SK-N-SH (cell line): Measurements from ENCODE around the gene NCAM1. TPM values are rescaled to one million over a fixed set of nuclear protein-coding genes. Genes with fewer than 3 reads are reported as not detected.

Experiments used
- CTCF ChIA-PET: fragments of 300-600, 350-600 bp; formaldehyde crosslinking; extraction: SDS; loops from one replicate; lab custom pipeline; 2021; lab: Yijun Ruan, JAX
- POLR2A ChIA-PET: fragments of 350-600 bp; sonication (Branson Sonifier 250); formaldehyde crosslinking; extraction: SDS; loops from one replicate; lab custom pipeline; 2020; ENCODE audit warnings: antibody characterized with exemption, inconsistent platforms; lab: Yijun Ruan, JAX
- DNase-seq: peaks from one replicate; pipeline ENCODE4 v3.0.0; 2012
- H2AFZ ChIP-seq: fragments of 200-600 bp; sonication (generic); 2 replicates; pipeline ENCODE4 v1.8.1; 2016; ENCODE audit warnings: antibody characterized with exemption, mild to moderate bottlenecking, low read depth
- H3F3A ChIP-seq: fragments of 200-600 bp; sonication (generic); replicated peaks from 2 replicates; pipeline ENCODE3; 2016; ENCODE audit warnings: antibody characterized with exemption, mild to moderate bottlenecking; ENCODE audit not compliant: insufficient read depth
- H3K27ac ChIP-seq, 2 experiments: fragments of 200-500 bp in 1 of 2; fragments of 200-600 bp in 1 of 2; sonication (Bioruptor generic) in 1 of 2; sonication (generic), shearing (Covaris generic) in 1 of 2; 2 replicates each; pipeline versions ENCODE4 v1.5.1 to v1.6.1; 2014 to 2016; ENCODE audit warnings: low read depth in 2 of 2, inconsistent platforms in 1 of 2, low read length in 1 of 2, mild to moderate bottlenecking in 1 of 2, mixed read lengths in 1 of 2
- H3K27me3 ChIP-seq: fragments of 200-600 bp; sonication (generic), shearing (Covaris generic); 2 replicates; pipeline ENCODE4 v1.6.1; 2016; ENCODE audit warnings: mixed run types; ENCODE audit not compliant: insufficient read depth
- H3K36me3 ChIP-seq, 2 experiments: fragments of 200-500 bp in 1 of 2; fragments of 200-600 bp in 1 of 2; sonication (Bioruptor generic) in 1 of 2; sonication (generic) in 1 of 2; replicated peaks in 1 of 2; 2 replicates each; pipeline versions ENCODE3 to v1.5.1; 2014 to 2016; ENCODE audit warnings: low read length in 1 of 2, mild to moderate bottlenecking in 1 of 2; ENCODE audit not compliant: insufficient read depth in 2 of 2, control insufficient read depth in 1 of 2
- H3K4me1 ChIP-seq, 2 experiments: fragments of 200-500 bp in 1 of 2; fragments of 200-600 bp in 1 of 2; sonication (Bioruptor generic) in 1 of 2; sonication (generic), shearing (Covaris generic) in 1 of 2; 2 replicates each; pipeline versions ENCODE4 v1.5.1 to v1.6.1; 2014 to 2016; ENCODE audit warnings: low read depth in 1 of 2, low read length in 1 of 2, mixed run types in 1 of 2; ENCODE audit not compliant: insufficient read depth in 2 of 2, control insufficient read depth in 1 of 2
- H3K4me2 ChIP-seq: fragments of 200-600 bp; sonication (generic), shearing (Covaris generic); 2 replicates; pipeline ENCODE4 v1.6.1; 2017; ENCODE audit warnings: mixed run types
- H3K4me3 ChIP-seq, 2 experiments: fragments of 200-500 bp in 1 of 2; fragments of 200-600 bp in 1 of 2; sonication (Bioruptor generic) in 1 of 2; sonication (generic), shearing (Covaris generic) in 1 of 2; 2 replicates each; pipeline versions ENCODE4 v1.5.1 to v1.8.1; 2014 to 2016; ENCODE audit warnings: low read depth in 2 of 2, inconsistent platforms in 1 of 2, low read length in 1 of 2, mild to moderate bottlenecking in 1 of 2, mixed read lengths in 1 of 2, moderate library complexity in 1 of 2
- H3K79me2 ChIP-seq: fragments of 200-600 bp; sonication (generic); 2 replicates; pipeline ENCODE4 v1.8.1; 2017; ENCODE audit warnings: mild to moderate bottlenecking; ENCODE audit not compliant: insufficient read depth
- H3K9ac ChIP-seq: fragments of 200-600 bp; sonication (generic); 2 replicates; pipeline ENCODE4 v1.6.1; 2017; ENCODE audit warnings: mixed run types
- H3K9me2 ChIP-seq: fragments of 200-600 bp; sonication (generic); 2 replicates; pipeline ENCODE4 v1.6.1; 2017; ENCODE audit warnings: mixed run types
- H3K9me3 ChIP-seq: fragments of 200-600 bp; sonication (generic); 2 replicates; pipeline ENCODE4 v1.6.1; 2017; ENCODE audit warnings: mixed run types, mild to moderate bottlenecking, moderate library complexity
- H4K20me1 ChIP-seq: fragments of 200-600 bp; sonication (generic); 2 replicates; pipeline ENCODE4 v1.6.1; 2017; ENCODE audit warnings: mild to moderate bottlenecking, mixed run types; ENCODE audit not compliant: insufficient read depth
- EP300 ChIP-seq, 2 experiments: IDR thresholded peaks; 2 replicates each; pipeline versions ENCODE4 v1.4.0 to v1.6.1; 2012; ENCODE audit warnings: borderline replicate concordance in 1 of 2, low read depth in 1 of 2, low read length in 1 of 2
- EZH2phosphoT487 ChIP-seq: fragments of 200-600 bp; sonication (generic); IDR thresholded peaks from 2 replicates; pipeline ENCODE4 v1.6.1; 2017; ENCODE audit warnings: low read depth, mixed run types, mild to moderate bottlenecking, antibody characterized with exemption, moderate library complexity, borderline replicate concordance
- FOSL2 ChIP-seq: IDR thresholded peaks from 2 replicates; pipeline ENCODE4 v1.4.0; 2012; ENCODE audit warnings: low read depth, mild to moderate bottlenecking, moderate library complexity, borderline replicate concordance
- GABPA ChIP-seq: IDR thresholded peaks from 2 replicates; pipeline ENCODE4 v1.4.0; 2012; ENCODE audit warnings: low read depth, mild to moderate bottlenecking
- JUND ChIP-seq: IDR thresholded peaks from 2 replicates; pipeline ENCODE4 v1.4.0; 2012
- RFX5 ChIP-seq: IDR thresholded peaks from 2 replicates; pipeline ENCODE4 v1.6.1; 2012; ENCODE audit warnings: mild to moderate bottlenecking, improper control_type of control experiment, low read length
- TAF1 ChIP-seq: IDR thresholded peaks from 2 replicates; pipeline ENCODE4 v1.6.1; 2012; ENCODE audit warnings: low read depth, mild to moderate bottlenecking, low read length, moderate library complexity, borderline replicate concordance
- TCF12 ChIP-seq: IDR thresholded peaks from 2 replicates; pipeline ENCODE4 v1.4.0; 2012
- WGBS: methylation state at CpG from one replicate; pipeline ENCODE4 v1.1.6; 2017; ENCODE audit warnings: low lambda C conversion rate; 5-methylcytosine and 5-hydroxymethylcytosine counted together
- polyA plus RNA-seq, 3 experiments: library from polyadenylated mRNA; depleted of rRNA; stranded (reverse); fragments of >200 nt; gene quantifications; 2 replicates each; pipeline ENCODE4 v1.2.3, GENCODE V29; 2012
- TF ChIP-seq, protein P1 (sequence below): IDR thresholded peaks from 2 replicates; pipeline ENCODE4 v1.6.1; 2012; ENCODE audit warnings: mild to moderate bottlenecking, low read depth, low read length, moderate library complexity
- TF ChIP-seq, protein P2 (sequence below): IDR thresholded peaks from 2 replicates; pipeline ENCODE4 v1.4.0; 2012; ENCODE audit warnings: low read depth

The NCAM1 gene
- polyA plus RNA-seq, 1 of the 3 experiments (the other 2 are of a cell fraction), result 19.4 TPM

GRCh38 chr11:113189909-113190667 lies 228.9 kb downstream of the NCAM1 start:
- Histone ChIP-seq H3K4me3 (no peak overlapping the region), H3F3A (no peaks in the 10 kb centered on the region), H3K36me3 (no peaks in the 10 kb centered on the region), H3K27me3 (no peaks in the 10 kb centered on the region)
- no peak for DNase-seq
- POLR2A ChIA-PET, result interaction anchor here (0.6 kb wide), 1 partner anchor 11 kb away, joined by 5 read pairs; no protein-coding TSS in a partner anchor
- TF ChIP-seq EZH2phosphoT487, result no peak
- TF ChIP-seq GABPA, result no peak
- TF ChIP-seq FOSL2, result 0 out of 2 replicates have a peak, but pooled peaks have one; percentile 21
- TF ChIP-seq, protein P1, sequence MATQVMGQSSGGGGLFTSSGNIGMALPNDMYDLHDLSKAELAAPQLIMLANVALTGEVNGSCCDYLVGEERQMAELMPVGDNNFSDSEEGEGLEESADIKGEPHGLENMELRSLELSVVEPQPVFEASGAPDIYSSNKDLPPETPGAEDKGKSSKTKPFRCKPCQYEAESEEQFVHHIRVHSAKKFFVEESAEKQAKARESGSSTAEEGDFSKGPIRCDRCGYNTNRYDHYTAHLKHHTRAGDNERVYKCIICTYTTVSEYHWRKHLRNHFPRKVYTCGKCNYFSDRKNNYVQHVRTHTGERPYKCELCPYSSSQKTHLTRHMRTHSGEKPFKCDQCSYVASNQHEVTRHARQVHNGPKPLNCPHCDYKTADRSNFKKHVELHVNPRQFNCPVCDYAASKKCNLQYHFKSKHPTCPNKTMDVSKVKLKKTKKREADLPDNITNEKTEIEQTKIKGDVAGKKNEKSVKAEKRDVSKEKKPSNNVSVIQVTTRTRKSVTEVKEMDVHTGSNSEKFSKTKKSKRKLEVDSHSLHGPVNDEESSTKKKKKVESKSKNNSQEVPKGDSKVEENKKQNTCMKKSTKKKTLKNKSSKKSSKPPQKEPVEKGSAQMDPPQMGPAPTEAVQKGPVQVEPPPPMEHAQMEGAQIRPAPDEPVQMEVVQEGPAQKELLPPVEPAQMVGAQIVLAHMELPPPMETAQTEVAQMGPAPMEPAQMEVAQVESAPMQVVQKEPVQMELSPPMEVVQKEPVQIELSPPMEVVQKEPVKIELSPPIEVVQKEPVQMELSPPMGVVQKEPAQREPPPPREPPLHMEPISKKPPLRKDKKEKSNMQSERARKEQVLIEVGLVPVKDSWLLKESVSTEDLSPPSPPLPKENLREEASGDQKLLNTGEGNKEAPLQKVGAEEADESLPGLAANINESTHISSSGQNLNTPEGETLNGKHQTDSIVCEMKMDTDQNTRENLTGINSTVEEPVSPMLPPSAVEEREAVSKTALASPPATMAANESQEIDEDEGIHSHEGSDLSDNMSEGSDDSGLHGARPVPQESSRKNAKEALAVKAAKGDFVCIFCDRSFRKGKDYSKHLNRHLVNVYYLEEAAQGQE, result no peak
- TF ChIP-seq JUND, result peak; percentile 24; the same call in 1 of the 2 replicates
- TF ChIP-seq EP300 (IDR thresholded peaks at IDR 0.05; ENCODE audit: borderline replicate concordance in 1 of 2, low read depth in 1 of 2, low read length in 1 of 2), result no peak
- TF ChIP-seq TAF1, result no peak
- peak; percentile 80 for TF ChIP-seq TCF12
- no peak for TF ChIP-seq RFX5
- TF ChIP-seq, protein P2, sequence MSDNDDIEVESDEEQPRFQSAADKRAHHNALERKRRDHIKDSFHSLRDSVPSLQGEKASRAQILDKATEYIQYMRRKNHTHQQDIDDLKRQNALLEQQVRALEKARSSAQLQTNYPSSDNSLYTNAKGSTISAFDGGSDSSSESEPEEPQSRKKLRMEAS, result no peak
- TF ChIP-seq, all 33 proteins: peak for 3
- no peak overlapping the region; the same call in 1 of the 2 replicates for H3K4me2 ChIP-seq
- CTCF ChIA-PET, result interaction anchor here (1.4 kb wide), 1 partner anchor 100 kb away, joined by 3 read pairs; no protein-coding TSS in a partner anchor
- H4K20me1 ChIP-seq, result no peaks in the 10 kb centered on the region
- H3K9me3 ChIP-seq, result no peaks in the 10 kb centered on the region
- H3K9me2 ChIP-seq, result no peaks in the 10 kb centered on the region
- WGBS, result 62% methylated on average over 8 of the region's 8 CpGs
- H3K27ac ChIP-seq, result peak overlapping the region in 1 of 2 experiments; percentile 44; a peak in 1 of 4 replicates
- H3K79me2 ChIP-seq, result no peaks in the 10 kb centered on the region
- H2AFZ ChIP-seq, result no peak overlapping the region
- no peak overlapping the region for H3K9ac ChIP-seq
- peaks cover 14 to 50% of the 10 kb centered on the region in 2 experiments; a peak in 3 of 4 replicates for H3K4me1 ChIP-seq
